GM12892 (cell line): ENCODE results near the gene RTTN.

ENCODE experiments used
- DNase-seq: peaks from one replicate; pipeline ENCODE4 v3.0.0; 2011; ENCODE audit not compliant: insufficient read length
- FAIRE-seq: peaks from 2 replicates; lab custom pipeline; 2011; peaks lifted over from hg19 to GRCh38; lab: Jason Lieb, UNC
- POLR2A ChIP-seq: IDR thresholded peaks from 2 replicates; pipeline ENCODE4 v1.6.1; 2011; ENCODE audit warnings: low read depth, low read length, control low read depth
- POLR2AphosphoS5 ChIP-seq: IDR thresholded peaks from 2 replicates; pipeline ENCODE4 v1.6.1; 2011; ENCODE audit warnings: low read depth, low read length, control low read depth
- TAF1 ChIP-seq: IDR thresholded peaks from 2 replicates; pipeline ENCODE4 v1.6.1; 2011; ENCODE audit warnings: low read depth, mild to moderate bottlenecking, control low read depth, low read length, borderline replicate concordance

The RTTN gene

GRCh38 chr18:70146174-70146573 lies 59.3 kb downstream of the RTTN start:
- no peak for FAIRE-seq
- no peak for DNase-seq

GRCh38 chr18:70142001-70142400 lies 63.5 kb downstream of the RTTN start:
- FAIRE-seq (no peak), DNase-seq (no peak)
- TF ChIP-seq POLR2A (no peak), TAF1 (no peak), POLR2AphosphoS5 (no peak)

More at GRCh38 chr18:70146174-70146573, 59.3 kb downstream of the RTTN start:
- no peak for TF ChIP-seq POLR2A

GRCh38 chr18:70139138-70139537 lies 66.3 kb downstream of the RTTN start:
- FAIRE-seq (no peak), DNase-seq (no peak)
- TF ChIP-seq TAF1: no peak
- TF ChIP-seq POLR2A: no peak
- no peak for TF ChIP-seq POLR2AphosphoS5

GRCh38 chr18:70135604-70136003 lies 69.9 kb downstream of the RTTN start:
- DNase-seq (no peak), FAIRE-seq (no peak)
- TF ChIP-seq POLR2A: no peak
- no peak for TF ChIP-seq TAF1
- no peak for TF ChIP-seq POLR2AphosphoS5

GRCh38 chr18:70132999-70133398 lies 72.5 kb downstream of the RTTN start:
- no peak for TF ChIP-seq TAF1
- no peak for TF ChIP-seq POLR2A
- no peak for TF ChIP-seq POLR2AphosphoS5
- DNase-seq (no peak), FAIRE-seq (no peak)

GRCh38 chr18:70128271-70128670 lies 77.2 kb downstream of the RTTN start:
- DNase-seq: no peak
- FAIRE-seq: no peak
- TF ChIP-seq TAF1 (no peak), POLR2AphosphoS5 (no peak), POLR2A (no peak)

GRCh38 chr18:70127359-70127758 lies 78.1 kb downstream of the RTTN start:
- DNase-seq: no peak
- FAIRE-seq: no peak
- TF ChIP-seq TAF1 (no peak), POLR2AphosphoS5 (no peak), POLR2A (no peak)

GRCh38 chr18:70126832-70127231 lies 78.7 kb downstream of the RTTN start:
- DNase-seq: no peak
- TF ChIP-seq POLR2AphosphoS5: no peak
- no peak for TF ChIP-seq TAF1
- TF ChIP-seq POLR2A: no peak
- no peak for FAIRE-seq

- peak; percentile 5 for FAIRE-seq
- no peak for DNase-seq
- TF ChIP-seq POLR2A (no peak), POLR2AphosphoS5 (no peak), TAF1 (no peak)
Observed at GRCh38 chr18:70124139-70124538, 81.3 kb downstream of the RTTN start.

- TF ChIP-seq POLR2A (no peak), TAF1 (no peak), POLR2AphosphoS5 (no peak)
- peak; percentile 40 for FAIRE-seq
- DNase-seq: no peak
Observed at GRCh38 chr18:70121842-70122241, 83.6 kb downstream of the RTTN start.

- DNase-seq: no peak
- TF ChIP-seq POLR2A (no peak), POLR2AphosphoS5 (no peak), TAF1 (no peak)
- peak; percentile 9 for FAIRE-seq
Observed at GRCh38 chr18:70116949-70117348, 88.5 kb downstream of the RTTN start.

GRCh38 chr18:70113511-70113910 lies 92.0 kb downstream of the RTTN start:
- FAIRE-seq: no peak
- no peak for TF ChIP-seq TAF1
- TF ChIP-seq POLR2A: no peak
- TF ChIP-seq POLR2AphosphoS5: no peak
- no peak for DNase-seq

GRCh38 chr18:70110678-70111077 lies 94.8 kb downstream of the RTTN start:
- FAIRE-seq: no peak
- no peak for TF ChIP-seq POLR2AphosphoS5
- no peak for TF ChIP-seq TAF1
- TF ChIP-seq POLR2A: no peak
- DNase-seq: no peak
